T47D (cell line): ENCODE results near the gene ALG9.
"Not testable (repeated sequence)": the region's sequence is repeated elsewhere in the genome, so short reads cannot be mapped to it uniquely, and the experiment has no call there.

Source experiments
- DNase-seq, 2 experiments: peaks; one replicate each; pipeline versions ENCODE4 v3.0.0 to v3.0.0-alpha.2; 2011 to 2012; ENCODE audit warnings: low read depth in 1 of 2, low spot score in 1 of 2
- JUND ChIP-seq: IDR thresholded peaks from 2 replicates; pipeline ENCODE4 v1.6.1; 2012; ENCODE audit warnings: low read depth
- in situ Hi-C: cut with HindIII; loops from 2 replicates; pipeline ENCODE4 v1.10.0; 2016; ENCODE audit warnings: low sequenced_read_pairs, low pct_unique_long_range_greater_than_20kb

ALG9 gene

DNA sequence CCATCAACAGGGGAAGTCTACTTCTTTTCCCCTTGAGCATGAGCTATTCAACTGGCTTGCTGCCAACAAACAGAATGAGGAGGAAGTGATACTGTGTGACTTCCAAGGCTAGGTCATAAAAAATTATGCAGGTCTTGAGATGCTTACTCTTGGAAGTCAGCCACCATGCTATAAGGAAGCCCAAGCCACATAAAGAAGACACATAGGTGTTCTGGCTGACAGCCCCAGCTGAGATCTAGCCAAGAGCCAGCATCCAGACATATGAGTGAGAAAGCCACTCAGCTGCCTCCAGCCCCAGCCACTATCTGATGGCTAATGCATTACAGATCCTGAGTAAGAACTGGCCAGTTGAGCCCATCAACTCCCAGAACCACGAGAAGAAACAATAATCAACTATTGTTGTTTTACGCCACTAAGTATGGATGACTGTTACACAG, 74.2 kb downstream of the ALG9 start:
- in situ Hi-C loops, result no loop called here

GRCh38 chr11:111796696-111797095, 74.7 kb downstream of the ALG9 start:
- no peak for TF ChIP-seq JUND
- in situ Hi-C loops, result no loop called here
- DNase-seq, result no peak

More for the DNA sequence above, 74.2 kb downstream of the ALG9 start:
- no peak for TF ChIP-seq JUND
- DNase-seq, result no peak

- no peak for TF ChIP-seq JUND
- no peak for DNase-seq
- in situ Hi-C loops, result no loop called here
These were observed 75.9 kb downstream of the ALG9 start for GRCh38 chr11:111795334-111795985.

GRCh38 chr11:111793863-111794262, 77.5 kb downstream of the ALG9 start:
- TF ChIP-seq JUND, result no peak
- in situ Hi-C loops, result no loop called here
- no peak for DNase-seq

GRCh38 chr11:111792955-111793500, 78.4 kb downstream of the ALG9 start:
- in situ Hi-C loops, result no loop called here
- DNase-seq, result no peak
- TF ChIP-seq JUND, result no peak

- in situ Hi-C loops, result no loop called here
- TF ChIP-seq JUND, result no peak
- no peak for DNase-seq
These were observed 79.1 kb downstream of the ALG9 start for GRCh38 chr11:111792314-111792713.

DNA sequence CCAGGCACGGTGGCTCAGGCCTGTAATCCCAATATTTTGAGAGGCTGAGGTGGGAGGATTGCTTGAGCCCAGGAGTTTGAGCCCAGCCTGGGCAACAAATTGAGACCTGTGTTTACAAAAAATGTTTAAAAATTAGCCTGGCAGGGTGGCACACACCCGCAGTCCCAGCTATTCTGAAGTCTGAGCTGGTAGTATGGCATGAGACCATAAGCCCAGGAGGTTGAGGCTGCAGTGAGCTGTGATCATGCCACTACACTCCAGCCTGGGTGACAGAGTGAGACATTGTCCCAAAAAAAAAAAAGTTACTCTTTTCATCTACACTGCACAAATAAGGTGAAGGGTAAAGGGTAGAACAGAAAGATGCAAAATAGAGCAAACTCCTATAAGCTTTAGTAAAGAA, 82.9 kb downstream of the ALG9 start:
- no peak for DNase-seq
- TF ChIP-seq JUND, result no peak
- in situ Hi-C loops, result no loop called here

DNA sequence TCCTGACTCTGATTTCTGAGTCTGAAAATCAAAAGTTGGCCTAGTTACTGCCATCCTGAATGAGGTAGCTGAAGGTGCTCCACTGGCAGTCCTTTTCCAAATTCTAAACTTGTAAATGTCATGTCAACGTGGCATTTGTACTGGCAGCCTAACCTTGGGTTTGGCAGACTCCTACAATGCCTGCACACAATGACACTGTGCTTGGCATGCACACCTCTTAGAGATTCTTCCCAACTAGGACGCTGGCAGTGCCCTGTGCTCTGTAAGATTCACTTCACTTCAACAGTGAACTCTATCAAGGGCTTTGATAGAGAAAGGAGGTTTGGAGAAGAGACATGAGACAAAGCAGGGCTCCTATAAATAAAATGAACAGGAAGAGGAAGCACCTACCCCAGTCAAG, 83.3 kb downstream of the ALG9 start:
- no peak for TF ChIP-seq JUND

GRCh38 chr11:111785886-111786412, 85.4 kb downstream of the ALG9 start:
- DNase-seq, result no peak
- no peak for TF ChIP-seq JUND
- in situ Hi-C loops, result no loop called here

More for the DNA sequence above, 83.3 kb downstream of the ALG9 start:
- in situ Hi-C loops, result no loop called here
- no peak for DNase-seq

GRCh38 chr11:111785076-111785475, 86.3 kb downstream of the ALG9 start:
- no peak for DNase-seq
- in situ Hi-C loops, result no loop called here
- TF ChIP-seq JUND, result no peak

DNA sequence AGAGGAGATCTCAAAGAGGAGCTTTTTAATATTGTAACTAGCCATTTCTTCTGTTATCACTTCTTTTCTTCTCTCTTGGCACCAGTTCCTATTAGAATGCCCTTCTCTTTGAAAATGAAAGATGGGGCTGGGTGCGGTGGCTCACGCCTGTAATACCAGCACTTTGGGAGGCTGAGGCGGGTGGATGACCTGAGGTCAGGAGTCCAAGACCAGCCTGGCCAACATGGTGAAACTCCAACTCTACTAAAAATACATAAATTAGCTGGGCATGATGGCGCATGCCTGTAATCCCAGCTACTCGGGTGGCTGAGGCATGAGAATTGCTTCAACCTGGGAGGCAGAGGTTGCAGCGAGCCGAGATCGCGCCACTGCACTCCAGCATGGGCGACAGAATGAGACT, 87.1 kb downstream of the ALG9 start:
- DNase-seq, in situ Hi-C loops: not testable (repeated sequence)

- no peak for DNase-seq
These were observed 89.2 kb downstream of the ALG9 start for GRCh38 chr11:111782109-111782741.

GRCh38 chr11:111779118-111779517, 92.3 kb downstream of the ALG9 start:
- in situ Hi-C loops, result no loop called here
- TF ChIP-seq JUND, result no peak
- DNase-seq, result no peak

More at GRCh38 chr11:111782109-111782741, 89.2 kb downstream of the ALG9 start:
- in situ Hi-C loops, result no loop called here
- no peak for TF ChIP-seq JUND
